ENCODE results near the gene TMEM143.

Gene TMEM143

DNA sequence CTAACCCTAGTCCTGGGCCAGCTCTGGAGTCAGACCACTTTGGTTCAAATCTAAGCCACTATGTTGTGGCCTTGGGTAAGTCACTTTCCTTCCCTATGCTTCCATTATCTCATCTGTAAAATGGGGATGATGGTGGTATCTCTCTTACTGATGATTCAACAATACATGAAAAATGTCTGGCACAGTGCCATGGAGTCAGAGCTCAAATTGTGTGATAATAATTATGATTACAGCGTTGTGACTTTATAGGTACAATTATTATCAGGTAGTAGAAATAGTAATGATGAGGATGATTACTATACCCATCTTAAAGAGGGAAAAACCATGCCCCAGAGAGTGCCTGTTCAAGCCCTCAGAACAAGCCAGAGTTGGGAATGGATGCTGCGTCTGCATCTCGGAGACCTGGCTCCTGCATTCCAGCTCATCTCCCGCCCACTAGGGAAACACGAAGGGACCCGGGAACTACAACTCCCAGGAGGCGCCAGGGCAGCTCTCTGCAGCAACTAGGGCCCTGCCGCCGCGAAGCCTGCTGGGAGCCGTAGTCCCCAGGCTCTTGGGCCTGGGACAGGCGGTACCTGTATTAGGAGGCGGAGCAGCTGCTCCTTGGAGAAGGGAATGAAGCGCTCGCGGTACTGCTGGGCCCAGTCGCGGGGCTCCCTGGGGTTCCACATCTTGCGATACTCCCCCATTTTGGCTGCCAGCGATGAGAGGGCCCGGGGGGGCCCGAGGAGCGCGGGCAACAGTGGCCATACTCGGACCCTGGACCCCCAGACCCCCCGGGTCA, 832 bp downstream of the TMEM143 start:
- H3K4me2 ChIP-seq (ENCODE audit: low read length) = peak overlapping the region; percentile 75
- H3K9me3 ChIP-seq (ENCODE audit: control insufficient read depth, low read length) = no peaks in the 10 kb centered on the region
- H3K4me3 ChIP-seq (ENCODE audit: low read depth, low read length) = peak overlapping the region; percentile 61
- H3K36me3 ChIP-seq (ENCODE audit: control insufficient read depth, insufficient read depth, low read length) = no peaks in the 10 kb centered on the region
- TF ChIP-seq, protein P1, sequence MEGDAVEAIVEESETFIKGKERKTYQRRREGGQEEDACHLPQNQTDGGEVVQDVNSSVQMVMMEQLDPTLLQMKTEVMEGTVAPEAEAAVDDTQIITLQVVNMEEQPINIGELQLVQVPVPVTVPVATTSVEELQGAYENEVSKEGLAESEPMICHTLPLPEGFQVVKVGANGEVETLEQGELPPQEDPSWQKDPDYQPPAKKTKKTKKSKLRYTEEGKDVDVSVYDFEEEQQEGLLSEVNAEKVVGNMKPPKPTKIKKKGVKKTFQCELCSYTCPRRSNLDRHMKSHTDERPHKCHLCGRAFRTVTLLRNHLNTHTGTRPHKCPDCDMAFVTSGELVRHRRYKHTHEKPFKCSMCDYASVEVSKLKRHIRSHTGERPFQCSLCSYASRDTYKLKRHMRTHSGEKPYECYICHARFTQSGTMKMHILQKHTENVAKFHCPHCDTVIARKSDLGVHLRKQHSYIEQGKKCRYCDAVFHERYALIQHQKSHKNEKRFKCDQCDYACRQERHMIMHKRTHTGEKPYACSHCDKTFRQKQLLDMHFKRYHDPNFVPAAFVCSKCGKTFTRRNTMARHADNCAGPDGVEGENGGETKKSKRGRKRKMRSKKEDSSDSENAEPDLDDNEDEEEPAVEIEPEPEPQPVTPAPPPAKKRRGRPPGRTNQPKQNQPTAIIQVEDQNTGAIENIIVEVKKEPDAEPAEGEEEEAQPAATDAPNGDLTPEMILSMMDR (IDR thresholded peaks at IDR 0.05) = no peak
- no peaks in the 10 kb centered on the region for H3K79me2 ChIP-seq
- H3K4me1 ChIP-seq = peaks cover 10% of the 10 kb centered on the region
- peak overlapping the region; percentile 69 for H3K9ac ChIP-seq
- H3K27ac ChIP-seq = peak overlapping the region; percentile 93
- peak overlapping the region; percentile 88 for H2AFZ ChIP-seq
- H3K27me3 ChIP-seq (ENCODE audit: control insufficient read depth, insufficient read depth, low read length) = no peaks in the 10 kb centered on the region

DNA sequence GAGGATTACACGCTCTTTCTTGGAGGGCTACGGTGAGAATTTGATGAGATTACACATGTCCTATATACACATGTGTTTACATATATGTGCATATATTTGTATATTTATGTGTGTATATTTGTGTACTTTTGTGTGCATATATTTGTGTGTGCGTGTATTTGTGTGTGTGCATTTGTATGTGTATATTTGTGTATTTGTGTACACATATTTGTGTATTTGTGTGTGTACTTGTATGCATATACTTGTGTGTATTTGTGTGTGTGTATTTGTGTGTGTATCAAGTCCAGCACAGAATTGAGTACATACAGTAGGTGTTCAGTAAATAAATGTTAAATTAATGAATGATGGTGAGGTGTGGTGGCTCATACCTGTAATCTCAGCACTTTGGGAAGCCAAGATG, 1.8 kb downstream of the TMEM143 start:
- no peak overlapping the region for H3K9ac ChIP-seq
- H3K4me1 ChIP-seq = peaks cover 7% of the 10 kb centered on the region
- H3K9me3 ChIP-seq (ENCODE audit: control insufficient read depth, low read length) = no peaks in the 10 kb centered on the region
- no peak overlapping the region for H3K4me3 ChIP-seq (ENCODE audit: low read depth, low read length)
- no peaks in the 10 kb centered on the region for H3K36me3 ChIP-seq (ENCODE audit: control insufficient read depth, insufficient read depth, low read length)
- H3K27ac ChIP-seq = no peak overlapping the region
- no peaks in the 10 kb centered on the region for H3K79me2 ChIP-seq
- no peaks in the 10 kb centered on the region for H3K27me3 ChIP-seq (ENCODE audit: control insufficient read depth, insufficient read depth, low read length)
- TF ChIP-seq, protein P1 (IDR thresholded peaks at IDR 0.05) = no peak
- H3K4me2 ChIP-seq (ENCODE audit: low read length) = no peak overlapping the region
- no peak overlapping the region for H2AFZ ChIP-seq

DNA sequence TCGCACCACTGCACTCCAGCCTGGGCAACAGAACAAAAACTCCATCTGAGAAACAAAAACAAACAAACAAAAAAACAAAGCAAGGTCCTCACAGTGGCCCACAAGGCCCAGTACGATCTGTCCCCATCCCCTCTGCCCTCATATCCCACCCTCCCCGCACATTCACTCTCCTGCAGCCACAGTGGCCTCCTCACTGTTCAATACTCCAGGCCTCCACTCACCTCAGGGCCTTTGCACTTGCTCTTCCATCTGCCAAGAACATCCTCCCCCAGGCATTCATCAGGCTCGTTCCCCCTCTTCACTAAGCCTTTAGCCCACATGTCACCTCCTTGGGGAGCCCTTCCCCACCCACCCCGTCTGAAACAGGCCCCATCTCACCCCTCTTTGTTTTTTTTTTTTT, 4.6 kb downstream of the TMEM143 start:
- no peak overlapping the region for H3K27ac ChIP-seq
- H3K4me2 ChIP-seq (ENCODE audit: low read length) = no peak overlapping the region
- no peaks in the 10 kb centered on the region for H3K9me3 ChIP-seq (ENCODE audit: control insufficient read depth, low read length)
- no peaks in the 10 kb centered on the region for H3K79me2 ChIP-seq
- H3K36me3 ChIP-seq (ENCODE audit: control insufficient read depth, insufficient read depth, low read length) = no peaks in the 10 kb centered on the region
- H3K4me1 ChIP-seq = peaks cover 7% of the 10 kb centered on the region
- no peak overlapping the region for H3K9ac ChIP-seq
- H3K4me3 ChIP-seq (ENCODE audit: low read depth, low read length) = no peak overlapping the region
- no peak overlapping the region for H2AFZ ChIP-seq
- no peaks in the 10 kb centered on the region for H3K27me3 ChIP-seq (ENCODE audit: control insufficient read depth, insufficient read depth, low read length)
- TF ChIP-seq, protein P1 (IDR thresholded peaks at IDR 0.05) = no peak

DNA sequence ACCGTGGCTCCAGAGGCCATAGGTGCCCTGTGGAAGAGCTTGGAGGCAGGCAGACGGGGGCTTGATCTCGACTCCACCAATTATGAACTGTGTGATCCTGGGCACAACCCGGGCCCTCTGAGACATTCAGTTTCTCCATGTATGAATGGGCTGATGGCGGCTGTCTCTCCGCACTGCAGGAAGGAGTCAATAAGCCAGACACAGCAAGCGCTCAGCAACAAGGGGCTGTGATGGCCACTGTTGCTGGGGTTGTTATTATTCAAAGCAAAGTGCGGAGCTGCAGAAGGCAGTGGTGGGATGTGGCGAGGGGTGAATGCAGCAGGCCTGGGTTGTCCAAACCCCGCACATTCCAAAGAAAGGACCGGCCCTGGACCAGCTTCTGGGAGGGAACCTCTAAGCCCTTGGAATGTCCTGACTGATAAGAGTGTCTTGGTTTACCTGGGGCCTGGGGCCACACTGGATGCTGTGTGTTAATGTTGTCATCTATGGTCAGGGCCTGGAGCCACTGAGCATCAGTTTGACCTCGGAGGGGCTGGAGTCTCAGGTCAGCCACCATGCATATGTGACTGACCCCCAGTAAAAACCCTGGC, 8.3 kb downstream of the TMEM143 start:
- no peaks in the 10 kb centered on the region for H3K4me1 ChIP-seq
- H3K9me3 ChIP-seq (ENCODE audit: control insufficient read depth, low read length) = no peaks in the 10 kb centered on the region
- no peak overlapping the region for H3K27ac ChIP-seq
- no peaks in the 10 kb centered on the region for H3K36me3 ChIP-seq (ENCODE audit: control insufficient read depth, insufficient read depth, low read length)
- no peak overlapping the region for H3K4me3 ChIP-seq (ENCODE audit: low read depth, low read length)
- TF ChIP-seq, protein P1 (IDR thresholded peaks at IDR 0.05) = no peak
- H3K4me2 ChIP-seq (ENCODE audit: low read length) = no peak overlapping the region
- no peak overlapping the region for H2AFZ ChIP-seq
- H3K79me2 ChIP-seq = peaks cover 4% of the 10 kb centered on the region
- H3K27me3 ChIP-seq (ENCODE audit: control insufficient read depth, insufficient read depth, low read length) = no peaks in the 10 kb centered on the region
- H3K9ac ChIP-seq = no peak overlapping the region
